ENCODE measurements around the gene GPR148. TPM values are rescaled to one million over a fixed set of nuclear protein-coding genes. Genes with fewer than 3 reads are reported as not detected.

The GPR148 gene
- total RNA-seq, 1 experiment from 2014 or later = not detected

DNA sequence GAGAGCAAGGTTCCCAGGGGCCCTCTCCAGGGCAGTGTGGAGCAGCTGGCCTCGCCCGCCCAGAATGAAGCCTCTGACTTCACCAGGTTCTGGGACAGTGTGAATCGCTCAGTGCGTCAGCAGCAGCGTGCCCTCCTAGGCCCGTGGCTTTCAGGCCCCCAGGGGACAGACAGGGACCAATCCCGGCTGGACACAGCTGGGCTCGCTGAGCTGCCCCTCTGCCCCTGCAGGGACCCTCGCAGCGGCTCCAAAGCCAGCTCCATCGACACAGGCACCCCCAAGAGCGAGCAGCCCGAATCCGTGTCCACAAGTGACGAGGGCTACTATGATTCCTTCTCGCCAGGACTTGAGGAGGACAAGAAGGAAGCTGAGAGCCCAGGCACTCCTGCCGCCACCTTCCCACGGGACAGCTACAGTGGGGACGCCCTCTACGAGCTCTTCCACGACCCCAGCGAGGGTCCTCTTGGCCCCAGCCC is 34.1 kb downstream of the GPR148 start:
- Mint-ChIP-seq H3K4me3 (no peak overlapping the region), H3K27ac (no peak overlapping the region), H3K36me3 (ENCODE audit: insufficient read depth in 1 of 3, low read depth in 3 of 3) (no peaks in the 10 kb centered on the region), H3K27me3 (ENCODE audit: low read depth) (peaks cover 19% of the 10 kb centered on the region), H3K9me3 (no peaks in the 10 kb centered on the region), H3K4me1 (no peaks in the 10 kb centered on the region)
- no peak overlapping the region for H3K56ac ChIP-seq (ENCODE audit: insufficient read length, low read depth, low read length)
- no peak overlapping the region for H3K14ac ChIP-seq (ENCODE audit: insufficient read depth, low read length)
- no peaks in the 10 kb centered on the region for H4K20me1 ChIP-seq (ENCODE audit: control insufficient read depth, insufficient read depth, insufficient read length)
- no peak overlapping the region for H2AK5ac ChIP-seq (ENCODE audit: insufficient read length, low read length)
- no peak overlapping the region for H3K4ac ChIP-seq (ENCODE audit: low read depth, low read length)
- no peak overlapping the region for H3K18ac ChIP-seq (ENCODE audit: insufficient read length, low read depth, low read length)
- no peak overlapping the region for H3K27ac ChIP-seq (ENCODE audit: insufficient read length, low read depth, low read length)
- no peak overlapping the region for H2BK12ac ChIP-seq (ENCODE audit: insufficient read length, low read depth, low read length)
- no peaks in the 10 kb centered on the region for H3K79me1 ChIP-seq (ENCODE audit: insufficient read depth, low read depth, low read length, poor library complexity, severe bottlenecking)
- TF ChIP-seq, protein P1, sequence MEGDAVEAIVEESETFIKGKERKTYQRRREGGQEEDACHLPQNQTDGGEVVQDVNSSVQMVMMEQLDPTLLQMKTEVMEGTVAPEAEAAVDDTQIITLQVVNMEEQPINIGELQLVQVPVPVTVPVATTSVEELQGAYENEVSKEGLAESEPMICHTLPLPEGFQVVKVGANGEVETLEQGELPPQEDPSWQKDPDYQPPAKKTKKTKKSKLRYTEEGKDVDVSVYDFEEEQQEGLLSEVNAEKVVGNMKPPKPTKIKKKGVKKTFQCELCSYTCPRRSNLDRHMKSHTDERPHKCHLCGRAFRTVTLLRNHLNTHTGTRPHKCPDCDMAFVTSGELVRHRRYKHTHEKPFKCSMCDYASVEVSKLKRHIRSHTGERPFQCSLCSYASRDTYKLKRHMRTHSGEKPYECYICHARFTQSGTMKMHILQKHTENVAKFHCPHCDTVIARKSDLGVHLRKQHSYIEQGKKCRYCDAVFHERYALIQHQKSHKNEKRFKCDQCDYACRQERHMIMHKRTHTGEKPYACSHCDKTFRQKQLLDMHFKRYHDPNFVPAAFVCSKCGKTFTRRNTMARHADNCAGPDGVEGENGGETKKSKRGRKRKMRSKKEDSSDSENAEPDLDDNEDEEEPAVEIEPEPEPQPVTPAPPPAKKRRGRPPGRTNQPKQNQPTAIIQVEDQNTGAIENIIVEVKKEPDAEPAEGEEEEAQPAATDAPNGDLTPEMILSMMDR (conservative IDR thresholded peaks at IDR 0.05) = no peak
- H4K91ac ChIP-seq (ENCODE audit: insufficient read length, low read depth, low read length) = no peak overlapping the region
- no peaks in the 10 kb centered on the region for H3K9me3 ChIP-seq (ENCODE audit: control insufficient read depth, low read depth, low read length)
- no peak overlapping the region for H2BK5ac ChIP-seq (ENCODE audit: insufficient read length, low read length)
- no peak overlapping the region for H2BK120ac ChIP-seq (ENCODE audit: low read depth, low read length, poor library complexity, severe bottlenecking)
- no peaks in the 10 kb centered on the region for H3K4me1 ChIP-seq (ENCODE audit: insufficient read depth, low read length)
- H4K8ac ChIP-seq (replicated peaks; ENCODE audit: insufficient read length, low read depth, low read length) = no peak overlapping the region
- no peak overlapping the region for H3K23ac ChIP-seq (ENCODE audit: insufficient read length, low read depth, low read length)
- H3K4me2 ChIP-seq (ENCODE audit: insufficient read depth, insufficient read length, low read length) = no peak overlapping the region
- H3K9ac ChIP-seq (ENCODE audit: extremely low read depth, insufficient read length, low read length) = no peak overlapping the region
- H4K5ac ChIP-seq (ENCODE audit: insufficient read length, low read depth, low read length) = no peak overlapping the region
- no CpG with 5 or more reads among the region's 22 CpGs for whole genome bisulfite sequencing (ENCODE audit: extremely low coverage, insufficient read length, low lambda C conversion rate)
- H3K27me3 ChIP-seq (ENCODE audit: insufficient read depth, low read length) = no peaks in the 10 kb centered on the region
- no peak overlapping the region for H2BK15ac ChIP-seq (ENCODE audit: low read depth, low read length)
- H2AFZ ChIP-seq (ENCODE audit: low read length) = no peak overlapping the region
- H3K23me2 ChIP-seq (ENCODE audit: insufficient read length, low read depth, low read length, poor library complexity, severe bottlenecking) = no peaks in the 10 kb centered on the region
- peak; percentile 24 for DNase-seq
- no peak overlapping the region for H2BK20ac ChIP-seq (ENCODE audit: low read depth, low read length, poor library complexity, severe bottlenecking)
- no peaks in the 10 kb centered on the region for H3K79me2 ChIP-seq (ENCODE audit: insufficient read depth, low read length)
- no peak overlapping the region for H3T11ph ChIP-seq (ENCODE audit: low read length)

Data from H9 (cell line).